GM12891 (cell line): ENCODE data around the gene ABCG1.
A peak's percentile ranks its signal among the peaks of the same experiment; 100 is the strongest.

ENCODE experiments used
- DNase-seq: peaks from one replicate; pipeline ENCODE4 v3.0.0; 2011; ENCODE audit warnings: low spot score; ENCODE audit not compliant: insufficient read length
- FAIRE-seq: peaks from 2 replicates; lab custom pipeline; 2011; peaks lifted over from hg19 to GRCh38; lab: Jason Lieb, UNC
- PAX5 ChIP-seq: IDR thresholded peaks from 2 replicates; pipeline ENCODE4 v1.6.1; 2011; ENCODE audit warnings: low read length, moderate library complexity, mild to moderate bottlenecking; ENCODE audit not compliant: insufficient read depth, severe bottlenecking
- POLR2A ChIP-seq: IDR thresholded peaks from 2 replicates; pipeline ENCODE4 v1.6.1; 2011; ENCODE audit warnings: low read depth, low read length, control low read depth
- POLR2AphosphoS5 ChIP-seq: IDR thresholded peaks from 2 replicates; pipeline ENCODE4 v1.6.1; 2011; ENCODE audit warnings: low read depth, low read length, control low read depth
- POU2F2 ChIP-seq: IDR thresholded peaks from 2 replicates; pipeline ENCODE4 v1.6.1; 2011; ENCODE audit warnings: low read depth, mild to moderate bottlenecking, control low read depth, low read length, moderate library complexity
- SPI1 ChIP-seq: IDR thresholded peaks from 2 replicates; pipeline ENCODE4 v1.6.1; 2011; ENCODE audit warnings: low read depth, low read length, control low read depth
- TAF1 ChIP-seq: IDR thresholded peaks from 2 replicates; pipeline ENCODE4 v1.6.1; 2011; ENCODE audit warnings: low read depth, low read length, control low read depth

Gene ABCG1

GRCh38 chr21:42303443-42303842, 84.5 kb downstream of the ABCG1 start:
- TF ChIP-seq POLR2A (no peak), POU2F2 (no peak), TAF1 (no peak), POLR2AphosphoS5 (no peak), PAX5 (no peak), SPI1 (no peak)
- DNase-seq (no peak), FAIRE-seq (no peak)

DNA sequence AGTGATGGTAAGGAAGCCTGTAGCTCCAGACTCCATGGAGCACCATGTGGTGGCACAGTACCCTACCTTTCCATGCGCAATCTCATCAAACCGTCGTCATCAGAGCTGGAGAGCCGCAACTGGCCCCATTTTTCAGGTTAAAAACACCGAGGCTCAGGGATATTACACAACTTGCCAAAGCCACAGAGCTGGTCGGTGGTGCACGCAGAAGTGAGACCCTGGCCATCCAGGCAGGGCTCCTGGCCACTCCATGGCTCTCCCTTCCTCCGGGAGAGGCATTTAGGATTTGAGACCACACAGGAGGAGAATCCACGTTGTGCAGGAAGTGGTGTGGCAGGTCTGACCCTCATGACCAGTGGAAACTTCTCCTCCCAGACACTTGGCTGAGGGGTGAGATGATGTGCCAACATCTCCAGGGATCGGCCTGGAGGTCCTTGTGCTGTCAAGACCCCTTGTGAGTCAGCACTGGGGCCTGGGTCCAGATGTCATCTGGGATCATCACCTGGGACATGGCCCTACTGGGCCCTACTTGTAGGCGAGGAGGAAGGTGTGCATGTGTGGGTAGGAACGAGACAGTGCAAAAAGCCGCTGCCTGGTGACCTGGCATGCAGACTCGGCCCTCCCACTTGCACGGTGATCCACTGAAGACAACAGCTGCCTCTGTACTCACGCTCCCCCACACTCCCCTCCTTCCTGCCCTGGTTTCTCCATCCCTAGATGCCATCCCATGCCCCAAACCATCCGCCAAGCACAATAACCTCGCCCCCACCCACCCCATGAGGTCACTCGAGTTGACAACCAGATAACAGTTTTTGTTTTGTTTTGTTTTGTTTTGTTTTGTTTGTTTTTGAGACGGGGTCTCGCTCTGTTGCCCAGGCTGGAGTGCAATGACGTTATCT, 85.9 kb downstream of the ABCG1 start:
- no peak for FAIRE-seq
- DNase-seq, result no peak
- TF ChIP-seq POLR2AphosphoS5, result no peak
- TF ChIP-seq PAX5, result no peak
- no peak for TF ChIP-seq POLR2A
- no peak for TF ChIP-seq TAF1
- no peak for TF ChIP-seq SPI1
- TF ChIP-seq POU2F2, result no peak

GRCh38 chr21:42305707-42306147, 86.8 kb downstream of the ABCG1 start:
- DNase-seq, result no peak
- no peak for TF ChIP-seq POLR2A
- no peak for TF ChIP-seq PAX5
- TF ChIP-seq POU2F2, result no peak
- TF ChIP-seq POLR2AphosphoS5, result no peak
- no peak for TF ChIP-seq TAF1
- TF ChIP-seq SPI1, result no peak
- FAIRE-seq, result no peak

- FAIRE-seq, result no peak
- DNase-seq, result no peak
- TF ChIP-seq POLR2A, result no peak
- TF ChIP-seq SPI1, result no peak
- TF ChIP-seq PAX5, result no peak
- TF ChIP-seq TAF1, result no peak
- TF ChIP-seq POU2F2, result no peak
- no peak for TF ChIP-seq POLR2AphosphoS5
Measured at GRCh38 chr21:42306366-42307035, 87.6 kb downstream of the ABCG1 start.

GRCh38 chr21:42307106-42307505, 88.2 kb downstream of the ABCG1 start:
- FAIRE-seq (no peak), DNase-seq (no peak)
- TF ChIP-seq TAF1 (no peak), POU2F2 (no peak), POLR2AphosphoS5 (no peak), SPI1 (no peak), POLR2A (no peak)

DNA sequence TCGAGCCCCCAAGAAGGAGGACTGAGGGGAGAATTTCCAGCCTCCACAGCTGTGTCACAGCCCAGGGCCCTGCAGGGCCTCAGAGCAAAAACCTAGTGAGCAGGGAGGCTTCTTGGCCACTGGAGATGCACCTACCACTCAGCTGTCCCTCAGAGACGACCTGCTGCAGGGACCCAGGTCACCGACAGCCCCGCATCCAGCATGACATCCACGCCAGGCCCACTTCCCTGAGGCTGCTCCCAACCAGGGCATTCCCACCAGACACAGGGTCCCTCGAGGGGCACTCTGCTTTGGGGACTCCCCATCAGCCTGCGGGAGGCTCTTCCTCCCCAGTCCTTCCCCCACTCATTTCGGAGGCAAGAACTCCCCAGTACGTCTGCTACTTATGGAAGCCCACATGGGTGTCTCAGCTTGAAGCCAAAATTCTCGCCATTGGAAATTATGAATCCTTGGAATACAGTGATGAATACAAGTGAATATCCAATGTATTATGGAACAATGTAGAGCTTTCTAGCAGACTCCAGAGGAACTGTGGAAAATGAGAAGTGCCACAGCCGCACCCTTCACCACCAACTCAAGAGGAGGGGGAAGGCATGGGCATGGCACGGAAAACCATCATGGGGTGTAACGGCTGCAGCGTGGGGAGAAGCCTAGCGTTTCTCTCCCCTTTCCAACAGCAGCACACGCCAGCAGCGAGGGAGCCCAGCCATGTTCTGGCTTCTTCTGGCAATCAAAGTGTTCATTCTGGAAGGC, 89.4 kb downstream of the ABCG1 start:
- no peak for TF ChIP-seq POLR2A
- no peak for TF ChIP-seq POLR2AphosphoS5
- TF ChIP-seq PAX5, result no peak
- TF ChIP-seq SPI1, result no peak
- TF ChIP-seq TAF1, result no peak
- no peak for TF ChIP-seq POU2F2
- DNase-seq (no peak), FAIRE-seq (no peak)

GRCh38 chr21:42308914-42309752, 90.2 kb downstream of the ABCG1 start:
- DNase-seq (no peak), FAIRE-seq (peak; percentile 69)
- TF ChIP-seq TAF1, result no peak
- no peak for TF ChIP-seq SPI1
- no peak for TF ChIP-seq PAX5
- TF ChIP-seq POLR2A, result no peak

DNA sequence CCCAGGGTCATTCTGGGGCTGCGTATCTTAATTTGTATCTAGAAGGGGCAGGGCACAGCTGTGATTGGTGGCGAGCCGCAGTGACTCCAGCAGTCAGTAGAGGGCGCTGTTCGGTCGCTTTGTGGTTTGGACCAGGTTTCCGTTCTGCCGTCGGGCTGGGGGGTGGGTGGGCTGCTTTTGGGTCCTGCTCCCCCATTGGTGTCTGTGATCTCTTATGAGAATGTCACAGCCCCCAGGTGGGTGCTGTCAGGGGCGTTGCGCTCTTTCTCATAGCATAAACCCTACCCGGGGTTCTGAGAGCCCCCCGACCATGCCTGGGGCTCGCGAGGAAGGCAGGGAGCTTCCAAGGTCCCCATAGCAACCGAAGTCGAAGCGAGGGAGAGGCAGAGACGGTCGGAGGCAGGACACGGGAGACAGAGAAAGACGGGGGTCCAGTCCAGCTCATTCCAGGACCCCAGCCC, 90.8 kb downstream of the ABCG1 start:
- FAIRE-seq (peak; percentile 84), DNase-seq (peak; percentile 83)
- TF ChIP-seq POLR2AphosphoS5 (no peak), SPI1 (no peak), PAX5 (no peak), POU2F2 (no peak), POLR2A (no peak), TAF1 (no peak)
